HEK293 (cell line): ENCODE results near the gene PRPF6.

Experiments
- CTCF ChIA-PET: fragments of 350-600 bp; formaldehyde crosslinking; extraction: SDS; loops from one replicate; lab custom pipeline; 2021; ENCODE audit warnings: antibody characterized with exemption; lab: Yijun Ruan, JAX
- POLR2A ChIA-PET: fragments of 300-600 bp; formaldehyde crosslinking; extraction: SDS; loops from one replicate; lab custom pipeline; 2020; ENCODE audit warnings: antibody characterized with exemption, inconsistent platforms; lab: Yijun Ruan, JAX
- H3K27ac ChIP-seq: fragments of 200-500 bp; sonication (Bioruptor generic); 2 replicates; pipeline ENCODE4 v1.5.1; 2014; ENCODE audit warnings: low read depth, low read length, control low read depth, inconsistent platforms; ENCODE audit errors: extremely low read depth
- H3K36me3 ChIP-seq, 2 experiments: fragments of 200-500 bp in 1 of 2; sonication (Bioruptor generic) in 1 of 2; 1 replicate in 1 of 2; 2 replicates in 1 of 2; pipeline ENCODE4 v1.5.1; 2014 to 2017; ENCODE audit warnings: inconsistent platforms in 2 of 2, low read length in 2 of 2; ENCODE audit not compliant: control insufficient read depth in 2 of 2, insufficient read depth in 1 of 2
- H3K4me1 ChIP-seq: fragments of 200-500 bp; sonication (Bioruptor generic); 2 replicates; pipeline ENCODE4 v1.5.1; 2014; ENCODE audit warnings: mild to moderate bottlenecking, low read length, inconsistent platforms; ENCODE audit not compliant: control insufficient read depth, insufficient read depth
- H3K4me3 ChIP-seq: 2 replicates; pipeline ENCODE4 v1.5.1; 2011; ENCODE audit warnings: low read depth, mild to moderate bottlenecking, control low read depth, low read length, moderate library complexity
- H3K9me3 ChIP-seq: fragments of 200-500 bp; sonication (Bioruptor generic); 2 replicates; pipeline ENCODE4 v1.5.1; 2014; ENCODE audit warnings: low read depth, low read length, inconsistent platforms; ENCODE audit not compliant: control insufficient read depth, insufficient read depth
- EGR2 ChIP-seq: fragments of 450-650 bp; formaldehyde crosslinking; IDR thresholded peaks from 2 replicates; pipeline ENCODE4 v1.5.1; 2016; ENCODE audit warnings: low read depth, missing biosample characterization, missing genetic modification characterization
- GLIS2 ChIP-seq: fragments of 450-650 bp; formaldehyde crosslinking; IDR thresholded peaks from 2 replicates; pipeline ENCODE4 v1.5.1; 2016; ENCODE audit warnings: missing biosample characterization, missing genetic modification characterization
- KLF17 ChIP-seq: fragments of 450-650 bp; formaldehyde crosslinking; IDR thresholded peaks from 2 replicates; pipeline ENCODE4 v1.5.1; 2016; ENCODE audit warnings: missing biosample characterization, missing genetic modification characterization
- KLF9 ChIP-seq: fragments of 450-650 bp; formaldehyde crosslinking; IDR thresholded peaks from 2 replicates; pipeline ENCODE4 v1.5.1; 2016; ENCODE audit warnings: missing biosample characterization, missing genetic modification characterization, low read depth
- MYNN ChIP-seq: fragments of 450-650 bp; formaldehyde crosslinking; IDR thresholded peaks from 2 replicates; pipeline ENCODE4 v1.5.1; 2016; ENCODE audit warnings: missing biosample characterization, missing genetic modification characterization, borderline replicate concordance
- PBX3 ChIP-seq: sonication (generic); formaldehyde crosslinking; IDR thresholded peaks from 2 replicates; pipeline ENCODE4 v1.8.1; 2022; ENCODE audit warnings: mild to moderate bottlenecking, moderate library complexity, missing genetic modification reagents
- SP2 ChIP-seq: fragments of 450-650 bp; formaldehyde crosslinking; IDR thresholded peaks from 2 replicates; pipeline ENCODE4 v1.5.1; 2016; ENCODE audit warnings: missing biosample characterization, missing genetic modification characterization
- ZFHX2 ChIP-seq: fragments of 450-650 bp; formaldehyde crosslinking; conservative IDR thresholded peaks from 2 replicates; pipeline ENCODE4 v1.5.1; 2016; ENCODE audit warnings: missing biosample characterization, missing genetic modification characterization
- ZNF174 ChIP-seq: fragments of 450-650 bp; formaldehyde crosslinking; IDR thresholded peaks from 2 replicates; pipeline ENCODE4 v1.5.0; 2017; ENCODE audit warnings: missing biosample characterization, mild to moderate bottlenecking, missing genetic modification characterization
- ZNF623 ChIP-seq: fragments of 450-650 bp; formaldehyde crosslinking; IDR thresholded peaks from 2 replicates; pipeline ENCODE4 v1.5.1; 2016; ENCODE audit warnings: missing biosample characterization, missing genetic modification characterization
- ZNF629 ChIP-seq: fragments of 450-650 bp; formaldehyde crosslinking; IDR thresholded peaks from 2 replicates; pipeline ENCODE4 v1.5.1; 2017; ENCODE audit warnings: missing biosample characterization, missing genetic modification characterization
- ZNF777 ChIP-seq: fragments of 450-650 bp; formaldehyde crosslinking; IDR thresholded peaks from 2 replicates; pipeline ENCODE4 v1.5.1; 2017; ENCODE audit warnings: missing biosample characterization, missing genetic modification characterization, borderline replicate concordance

PRPF6 gene

GRCh38 chr20:64031822-64032314 is 50.9 kb downstream of the PRPF6 start:
- ChIA-PET POLR2A (no interaction called here), CTCF (interaction anchor here (0.6 to 2.3 kb wide), 3 partner anchors 8 to 494 kb away, joined by 3 to 9 read pairs (median 4); partner anchors contain the start of gene PTK6)

GRCh38 chr20:64032706-64033624 is 52.0 kb downstream of the PRPF6 start:
- ChIA-PET CTCF (no interaction called here), POLR2A (interaction anchor here (0.8 kb wide), 1 partner anchor 30 kb away, joined by 4 read pairs; the partner anchor contains the start of gene TCEA2)
- H3K9me3 ChIP-seq, result no peaks in the 10 kb centered on the region
- H3K36me3 ChIP-seq, result peaks cover 0 to 67% of the 10 kb centered on the region in 2 experiments; a peak in 2 of 3 replicates
- TF ChIP-seq GLIS2 (tag by site-specific recombination) (0 out of 2 replicates have a peak, but pooled peaks have one; percentile 16), ZNF777 (no peak)
- 0 out of 2 replicates have a peak overlapping the region, but pooled peaks have one; percentile 3 for H3K27ac ChIP-seq
- H3K4me3 ChIP-seq, result no peak overlapping the region
- peaks cover 18% of the 10 kb centered on the region for H3K4me1 ChIP-seq

More at GRCh38 chr20:64031822-64032314, 50.9 kb downstream of the PRPF6 start:
- Histone ChIP-seq H3K4me3 (no peak overlapping the region), H3K27ac (no peak overlapping the region), H3K9me3 (no peaks in the 10 kb centered on the region), H3K36me3 (peaks cover 0 to 78% of the 10 kb centered on the region in 2 experiments; a peak in 2 of 3 replicates), H3K4me1 (peaks cover 18% of the 10 kb centered on the region)
- TF ChIP-seq ZNF629 (no peak), PBX3 (CRISPR knock-in tag) (no peak), ZNF623 (tag by site-specific recombination) (no peak), MYNN (no peak), SP2 (no peak)
- TF ChIP-seq, all 188 proteins: peak for 0

- H3K4me3 ChIP-seq, result no peak overlapping the region
- H3K4me1 ChIP-seq, result peaks cover 18% of the 10 kb centered on the region
- H3K9me3 ChIP-seq, result no peaks in the 10 kb centered on the region
- ChIA-PET CTCF (no interaction called here), POLR2A (no interaction called here)
- H3K36me3 ChIP-seq, result peaks cover 0 to 57% of the 10 kb centered on the region in 2 experiments; a peak in 2 of 3 replicates
- TF ChIP-seq KLF17 (tag by site-specific recombination), result no peak
- TF ChIP-seq ZNF174 (tag by site-specific recombination), result no peak
- no peak for TF ChIP-seq GLIS2 (tag by site-specific recombination)
- no peak for TF ChIP-seq KLF9 (tag by site-specific recombination)
- peak; percentile 81 for TF ChIP-seq EGR2 (tag by site-specific recombination)
- TF ChIP-seq ZFHX2, result peak; percentile 66
- no peak overlapping the region for H3K27ac ChIP-seq
These were observed 53.1 kb downstream of the PRPF6 start for GRCh38 chr20:64033981-64034493.
